Middle frontal gyrus (tissue), 1 donor: ENCODE results near the gene ARL11.

Source experiments
- DNase-seq: peaks from one replicate; pipeline ENCODE4 v3.0.0-alpha.2; 2015; ENCODE audit warnings: low spot score; ENCODE audit errors: extremely low spot score

The ARL11 gene

DNA sequence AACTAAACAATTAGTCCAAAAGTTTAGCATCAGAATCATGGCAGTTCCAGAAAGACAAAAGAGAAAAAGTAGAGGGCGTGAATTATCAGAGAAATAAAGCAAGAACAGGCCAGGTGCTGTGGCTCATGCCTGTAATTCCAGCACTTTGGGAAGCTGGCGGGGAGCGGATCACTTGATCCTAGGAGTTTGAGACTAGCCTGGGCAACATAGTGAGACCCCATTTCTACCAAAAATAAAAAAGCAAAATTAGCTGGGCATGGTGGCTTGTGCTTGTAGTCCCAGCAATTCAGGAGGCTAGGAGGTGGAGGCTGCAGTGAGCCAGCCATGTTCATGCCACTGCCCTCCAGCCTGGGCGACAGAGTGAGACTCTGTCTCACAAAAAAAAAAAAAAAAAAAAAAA, 18.4 kb downstream of the ARL11 start:
- DNase-seq, result no peak

DNA sequence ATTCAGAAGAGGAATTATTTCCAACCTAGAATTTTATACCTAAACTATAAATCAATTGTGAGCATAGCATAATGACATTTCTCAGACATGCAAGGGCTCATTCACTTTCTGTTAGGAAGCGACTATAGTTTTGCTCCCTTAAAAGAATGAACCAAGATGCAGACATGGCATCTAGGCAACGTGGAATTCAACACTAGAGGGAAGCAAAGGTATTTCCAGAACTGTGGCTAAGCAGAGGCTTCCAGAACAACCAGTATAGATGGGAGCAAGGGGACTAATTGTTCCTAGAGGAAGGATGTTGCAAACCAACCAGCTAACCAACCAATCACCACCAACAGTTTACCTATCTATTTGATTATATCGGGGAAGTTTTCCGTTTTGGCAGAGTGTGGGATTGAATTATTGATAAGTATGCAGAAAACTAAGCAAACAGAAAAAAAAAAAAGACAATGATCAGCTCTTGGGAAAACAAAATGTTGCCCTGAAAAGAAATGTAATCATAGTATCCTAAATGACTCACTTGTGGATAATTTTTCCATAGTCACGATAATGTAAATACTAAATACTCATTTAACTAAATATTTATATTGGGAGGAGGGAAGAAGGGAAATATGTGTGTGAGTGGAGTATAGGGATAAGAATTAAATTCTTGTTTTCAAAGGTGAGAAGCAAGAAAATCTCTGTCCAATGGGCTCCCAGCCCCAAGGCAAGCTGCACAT, 21.1 kb downstream of the ARL11 start:
- no peak for DNase-seq

DNA sequence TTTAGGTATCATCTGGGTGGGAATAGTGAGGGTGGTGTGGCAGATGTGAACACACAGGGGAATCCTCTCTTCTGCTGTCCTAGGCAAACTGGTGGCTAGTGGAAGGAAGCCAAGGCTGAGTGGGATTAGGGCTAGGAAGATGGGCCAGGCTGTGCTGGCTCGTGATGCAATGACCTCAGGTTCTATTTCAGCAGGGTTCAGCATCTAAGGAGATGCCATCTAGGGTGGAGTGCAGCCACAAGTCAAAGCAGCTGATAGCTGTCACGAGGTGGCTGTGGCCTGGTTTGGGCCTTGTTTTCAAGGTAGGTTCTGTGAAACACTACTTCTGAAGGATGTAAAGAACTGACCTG, 21.6 kb downstream of the ARL11 start:
- DNase-seq, result no peak

DNA sequence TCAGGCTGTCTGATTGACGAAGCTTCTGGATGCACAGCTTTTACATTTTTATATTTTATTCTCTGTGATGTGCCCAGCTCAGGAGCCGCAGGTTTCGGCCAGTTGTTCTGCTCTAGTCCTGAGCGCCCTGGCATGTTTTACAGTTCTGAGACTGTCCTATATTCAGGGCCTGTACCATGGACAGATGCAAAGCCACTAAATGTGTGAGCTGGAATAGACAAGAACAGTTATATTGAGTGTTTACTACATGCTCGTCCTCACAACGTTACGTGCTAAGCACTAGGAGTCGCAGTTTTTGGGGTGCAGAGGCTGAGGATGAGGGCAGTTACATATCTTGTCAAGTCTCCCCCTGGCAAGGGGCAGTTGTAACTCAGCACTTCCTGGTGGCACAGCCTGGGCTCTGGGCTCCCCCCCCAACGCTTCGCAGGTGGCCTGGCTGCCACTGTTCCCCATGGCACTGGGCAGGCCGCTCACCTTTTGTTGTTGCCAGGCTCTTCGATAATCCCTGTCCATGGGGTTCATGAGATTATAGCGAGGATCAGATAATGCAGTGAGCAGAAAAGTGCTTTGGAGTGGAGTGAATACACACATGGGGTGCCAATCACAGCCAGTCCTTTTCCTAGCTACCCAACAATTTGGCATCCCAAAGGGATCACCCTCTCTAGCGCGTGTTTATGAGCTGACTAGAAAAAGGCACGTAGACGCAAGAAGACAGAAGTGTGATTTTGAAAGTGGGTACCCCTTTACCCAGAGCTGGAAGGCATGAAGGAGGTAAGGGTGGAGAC, 23.5 kb downstream of the ARL11 start:
- no peak for DNase-seq

DNA sequence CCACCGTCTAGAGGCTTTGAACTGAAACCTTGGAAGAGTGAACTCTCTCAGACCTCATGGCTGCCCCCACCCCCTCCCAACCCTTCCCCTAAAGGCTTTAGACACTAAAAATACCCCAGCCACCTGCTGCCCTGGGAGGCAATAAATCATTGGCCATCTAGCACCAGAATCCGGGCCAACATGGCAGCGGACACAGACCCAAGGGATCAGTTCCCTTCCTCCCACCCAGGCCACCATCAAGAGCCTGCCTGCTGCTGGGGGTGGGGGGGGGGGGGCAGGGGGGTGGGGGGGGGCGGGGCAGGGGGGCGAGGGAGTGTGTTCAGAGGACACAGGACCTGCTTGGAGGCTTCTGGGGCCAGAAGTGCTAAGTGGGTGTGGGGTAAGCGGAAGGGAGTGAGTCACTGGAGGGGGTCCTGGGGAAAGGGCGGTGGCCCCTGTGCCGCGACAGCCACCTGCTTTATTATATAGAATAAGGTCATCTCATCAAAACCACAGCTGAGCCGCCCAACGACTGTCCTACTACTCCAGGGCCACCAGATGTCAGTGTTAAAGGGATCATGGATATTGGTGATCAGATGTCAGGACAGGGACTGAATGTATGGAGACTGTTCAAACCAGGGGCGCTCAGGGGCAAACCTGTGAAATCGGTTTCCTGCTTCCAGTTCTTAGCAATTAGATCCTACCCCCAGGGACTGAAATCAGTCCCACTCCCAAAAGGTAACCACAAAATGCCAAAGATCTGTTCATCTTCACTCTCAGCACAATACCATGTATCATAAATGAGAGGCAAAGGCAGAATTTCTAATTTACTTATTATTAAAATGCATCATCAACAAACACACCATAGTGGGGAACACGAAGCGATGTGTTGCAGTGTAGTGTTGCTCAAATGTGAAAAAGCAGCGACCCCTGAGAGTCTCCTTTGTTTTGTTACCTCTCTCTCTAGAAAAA, 24.3 kb downstream of the ARL11 start:
- DNase-seq, result no peak

DNA sequence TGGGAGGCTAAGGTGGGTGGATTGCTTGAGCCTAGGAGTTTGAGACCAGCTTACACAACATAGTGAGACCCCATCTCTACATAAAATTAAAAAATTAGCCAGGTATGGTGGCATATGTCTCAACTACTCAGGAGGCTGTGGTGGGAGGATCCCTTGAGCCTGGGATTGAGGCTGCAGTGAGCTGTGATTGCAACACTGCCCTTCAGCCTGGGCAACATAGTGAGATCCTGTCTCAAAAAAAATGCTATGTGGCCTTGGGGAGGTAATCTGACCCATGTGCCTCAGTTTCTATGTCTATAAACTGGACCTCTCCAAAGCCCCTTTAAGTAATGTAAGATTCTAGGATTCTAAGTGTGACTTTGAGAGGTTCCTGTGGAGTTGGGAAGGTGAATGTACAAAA, 25.2 kb downstream of the ARL11 start:
- no peak for DNase-seq

DNA sequence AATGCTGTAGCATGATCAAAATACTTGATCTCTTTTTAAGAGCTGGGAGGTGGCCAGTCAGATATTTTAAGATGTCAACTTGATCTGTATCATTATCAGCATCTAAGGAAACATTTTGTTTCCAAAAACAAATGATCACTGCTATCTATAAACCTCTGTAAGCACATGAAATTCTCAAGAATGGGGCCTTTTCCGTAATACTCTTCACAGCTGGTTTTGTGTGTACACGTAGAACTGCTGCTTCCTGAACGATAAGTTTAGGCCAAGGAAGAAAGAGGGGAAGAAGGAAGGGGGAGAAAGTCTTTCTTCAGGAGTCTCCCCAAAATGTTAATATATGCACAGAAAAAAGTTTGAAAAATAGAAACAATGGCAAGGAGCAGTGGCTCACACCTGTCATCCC, 25.7 kb downstream of the ARL11 start:
- no peak for DNase-seq

DNA sequence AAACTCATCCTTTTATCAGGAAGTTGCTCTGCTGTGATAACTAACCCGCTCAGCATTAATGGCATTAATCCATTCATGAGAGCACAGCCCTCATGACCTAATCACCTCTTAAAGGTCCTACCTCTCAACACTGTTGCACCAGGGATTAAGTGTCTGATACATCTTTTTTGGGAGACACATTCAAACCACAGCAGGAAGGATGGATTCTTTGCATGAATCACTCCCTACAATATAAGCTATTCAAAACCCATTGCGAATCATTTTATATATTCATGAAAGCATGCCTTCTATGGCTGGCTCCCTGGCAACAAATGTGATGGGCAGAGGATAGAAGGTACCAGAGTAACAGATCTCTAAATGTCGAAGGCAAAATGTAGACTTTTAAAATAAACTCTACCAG, 27.6 kb downstream of the ARL11 start:
- no peak for DNase-seq

DNA sequence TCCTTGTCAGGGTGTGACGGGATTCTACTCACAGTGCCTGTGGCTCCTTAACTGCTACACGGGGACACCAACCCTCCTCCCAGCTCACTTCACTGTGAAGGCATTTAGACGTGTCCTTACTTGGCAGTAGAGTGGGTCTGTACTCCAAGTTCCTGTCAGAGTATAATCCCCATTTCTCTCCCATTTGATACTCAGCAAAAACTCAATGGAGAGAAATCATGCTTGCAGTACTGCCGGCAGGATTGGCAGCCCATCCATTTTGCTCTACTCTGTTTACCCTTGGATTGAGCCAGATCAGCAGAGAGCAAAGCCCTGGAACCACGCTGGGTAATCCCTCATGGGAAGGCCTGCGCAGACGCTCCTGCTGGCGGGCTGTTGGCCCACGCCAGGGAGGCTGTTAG, 28.9 kb downstream of the ARL11 start:
- DNase-seq, result no peak

DNA sequence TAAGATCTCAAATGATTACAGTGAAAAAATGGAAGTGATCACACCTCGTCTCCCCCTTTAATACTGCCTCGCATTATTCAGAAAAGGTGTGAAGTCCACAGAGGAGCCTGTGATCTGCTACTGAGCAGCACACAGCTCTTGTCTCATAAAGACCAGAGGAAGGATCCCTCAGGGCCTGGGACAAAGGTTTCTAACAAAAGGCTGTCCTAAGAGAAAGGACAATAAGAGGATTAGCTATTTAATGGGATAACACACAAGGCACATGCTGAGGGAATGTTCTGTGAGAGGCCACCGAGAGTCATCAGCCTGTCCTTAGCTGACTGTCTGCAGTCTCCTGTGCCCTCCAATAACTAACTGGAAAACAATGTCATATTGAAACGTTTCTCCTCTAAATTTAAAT, 36.3 kb downstream of the ARL11 start:
- DNase-seq, result no peak

DNA sequence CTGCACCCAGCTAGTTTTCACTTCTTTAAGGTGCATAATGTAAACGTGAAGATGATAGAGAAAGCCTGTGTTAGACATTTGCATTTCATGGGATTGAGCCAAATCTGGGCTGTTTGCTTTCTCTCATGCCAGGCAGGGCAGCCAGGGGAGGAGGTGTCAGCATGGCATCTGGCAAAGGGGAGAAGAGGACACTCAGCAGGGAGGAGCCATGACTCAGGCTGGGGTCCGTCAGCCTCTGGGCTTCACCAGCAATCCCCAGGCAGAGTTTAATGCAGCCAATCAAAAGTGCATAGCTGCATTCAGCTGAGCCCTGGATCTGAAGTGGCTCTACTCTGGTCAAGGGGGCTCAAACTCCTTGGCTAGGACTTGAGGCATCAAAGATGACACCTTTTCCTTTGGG, 39.5 kb downstream of the ARL11 start:
- DNase-seq, result no peak

DNA sequence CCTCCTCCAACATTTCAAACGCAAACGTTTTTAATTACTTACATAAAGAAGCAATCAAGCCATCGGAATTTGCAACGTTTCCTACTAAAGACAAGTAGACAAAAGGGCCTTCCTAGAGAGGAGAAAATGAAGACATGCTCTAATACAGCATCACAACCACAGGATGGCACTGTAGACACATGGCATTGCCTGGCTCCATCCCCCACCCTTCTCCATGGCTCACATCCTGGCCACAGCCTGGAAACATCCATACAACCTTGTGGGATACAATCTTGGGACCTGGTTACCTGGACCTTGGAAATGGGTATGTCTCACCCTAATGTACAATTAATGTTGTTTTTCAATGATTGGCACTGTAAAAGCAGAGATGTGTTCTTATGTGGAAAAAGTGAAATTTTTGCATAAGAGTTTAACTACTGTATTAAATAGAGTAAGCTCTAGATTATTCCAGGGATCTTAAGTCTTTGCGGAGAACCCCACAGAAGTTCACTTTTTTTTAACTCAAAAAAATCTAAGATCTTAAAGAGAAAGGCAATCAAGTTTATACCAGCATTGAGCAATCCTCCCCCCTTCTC, 41.5 kb downstream of the ARL11 start:
- DNase-seq, result no peak

DNA sequence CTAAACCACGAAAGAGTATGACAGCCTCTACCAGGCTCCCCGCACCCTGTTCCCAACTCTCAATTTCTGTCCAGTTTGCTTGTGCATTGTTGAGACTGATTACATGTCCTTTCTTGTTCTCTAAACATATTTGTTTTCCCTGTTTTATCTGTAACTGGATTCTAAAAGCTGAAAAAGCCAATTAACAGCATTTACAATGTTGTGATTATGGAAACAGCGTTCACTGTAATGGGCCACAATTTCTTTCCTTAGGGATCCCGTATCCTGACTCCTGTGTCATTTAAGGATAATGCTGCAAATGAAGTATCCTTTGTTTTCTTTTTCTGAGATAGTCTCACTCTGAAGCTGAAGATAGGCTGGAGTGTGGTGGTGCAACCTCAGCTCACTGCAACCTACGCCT, 42.5 kb downstream of the ARL11 start:
- no peak for DNase-seq

DNA sequence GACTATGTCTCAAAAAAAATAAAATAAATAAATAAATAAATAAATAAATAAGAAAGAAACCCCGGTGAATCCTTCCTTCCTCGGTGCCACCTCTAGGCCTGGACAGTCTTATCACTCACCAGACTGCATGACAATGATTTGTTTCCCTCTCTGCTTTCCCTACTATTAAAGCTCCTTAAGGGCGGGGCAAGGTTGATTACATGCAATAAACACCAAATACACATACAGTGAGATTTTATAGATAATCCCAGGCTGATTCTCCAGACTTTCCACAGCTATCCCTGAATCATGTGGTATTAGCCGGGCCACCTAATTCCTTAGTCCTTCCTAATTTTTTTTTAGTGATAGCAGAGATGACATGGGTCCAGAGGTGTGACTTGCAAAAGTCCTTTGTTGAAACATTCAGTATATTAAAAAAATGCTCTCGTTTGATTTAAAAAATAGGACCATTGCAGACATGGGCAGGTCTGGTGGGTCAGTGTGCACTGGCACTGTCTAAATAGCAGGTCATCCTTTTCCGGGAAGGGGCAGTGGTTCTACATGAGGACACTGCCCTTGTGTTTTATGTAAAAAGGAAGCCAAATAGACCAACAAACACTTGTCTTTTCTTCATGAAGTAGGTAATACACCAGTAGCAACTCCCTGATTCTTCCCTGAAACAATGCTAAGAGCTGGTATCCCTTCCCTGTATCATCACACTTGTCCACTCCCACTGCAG, 48.4 kb downstream of the ARL11 start:
- DNase-seq, result no peak

DNA sequence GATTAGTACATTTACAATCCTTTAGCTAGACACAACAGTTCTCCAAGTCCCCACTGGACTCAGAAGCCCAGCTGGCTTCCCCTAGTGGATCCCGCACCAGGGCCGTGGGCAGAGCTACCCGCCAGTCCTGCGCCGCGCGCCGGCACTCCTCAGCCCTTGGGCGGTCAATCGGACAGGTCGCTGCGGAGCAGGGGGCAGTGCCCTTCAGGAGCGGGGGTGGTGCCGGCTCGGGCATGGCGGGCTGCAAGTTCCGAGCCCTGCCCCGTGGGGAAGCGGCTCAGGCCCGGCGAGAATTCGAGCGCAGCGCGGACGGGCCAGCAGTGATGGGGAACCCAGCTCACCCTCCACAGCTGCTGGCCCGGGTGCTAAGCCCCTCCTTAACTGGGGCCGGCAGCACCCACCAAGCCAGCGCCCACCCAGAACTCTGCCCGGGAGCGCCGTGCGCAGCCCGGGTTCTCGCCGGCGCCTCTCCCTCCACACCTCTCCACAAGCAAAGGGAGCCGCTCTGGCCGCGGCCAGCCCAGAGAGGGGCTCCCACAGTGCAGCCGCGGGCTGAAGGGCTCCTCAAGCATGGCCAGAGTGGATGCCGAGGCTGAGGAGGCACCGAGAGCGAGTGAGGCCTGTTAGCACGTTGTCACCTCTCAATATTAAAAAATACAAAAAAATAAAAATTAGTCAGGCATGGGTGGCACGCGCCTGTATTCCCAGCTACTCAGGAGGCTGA, 50.0 kb downstream of the ARL11 start:
- no peak for DNase-seq

DNA sequence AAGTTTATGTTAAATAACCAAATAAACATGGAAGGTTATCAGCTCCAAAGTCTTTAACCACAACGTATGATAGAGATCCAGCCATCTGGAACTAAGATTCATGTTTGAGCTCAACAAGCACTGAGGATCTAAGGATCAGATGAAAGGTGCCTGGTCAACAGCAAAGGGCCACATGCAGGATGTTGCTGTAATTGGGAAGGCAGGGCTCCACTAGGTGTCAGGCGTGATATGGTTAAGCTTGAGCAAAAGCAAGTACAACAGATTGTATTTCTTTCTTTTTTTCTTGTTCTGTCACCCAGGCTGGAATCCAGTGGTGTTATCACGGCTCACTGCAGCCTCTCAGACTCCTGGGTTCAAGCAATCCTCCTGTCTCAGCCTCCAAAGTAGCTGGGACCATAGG, 50.9 kb downstream of the ARL11 start:
- DNase-seq, result no peak

DNA sequence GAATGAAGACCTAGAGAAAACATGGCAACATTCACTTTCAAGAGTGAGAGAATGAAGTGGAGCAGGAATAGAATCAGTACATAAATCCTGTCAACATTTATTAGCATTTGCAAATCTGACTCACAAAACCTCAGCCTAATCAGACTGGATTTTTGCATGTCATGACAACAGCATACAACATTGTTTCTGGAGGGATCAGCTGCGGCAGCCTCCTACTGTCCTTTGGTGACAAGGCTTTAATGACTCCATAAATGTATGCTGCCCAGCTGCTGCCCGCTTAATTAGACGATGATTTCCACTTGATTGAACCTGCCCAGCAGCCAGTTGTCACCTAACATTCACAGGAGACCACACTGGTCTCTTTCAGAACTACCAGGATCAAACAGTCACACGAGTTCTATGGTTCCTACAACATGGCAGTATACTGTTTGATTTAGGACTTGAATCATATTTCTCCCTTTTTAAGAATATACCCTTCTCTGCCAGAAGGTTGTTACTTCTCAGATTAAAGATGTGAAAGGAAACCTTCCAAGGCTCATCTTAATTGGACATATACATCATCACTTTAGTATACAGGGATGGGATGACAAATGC, 53.6 kb downstream of the ARL11 start:
- no peak for DNase-seq
